PC-9 (cell line): ENCODE data around the gene SPPL2B.

Experiments used
- EZH2 ChIP-seq: fragments of 200-600 bp; sonication (generic); IDR thresholded peaks from 2 replicates; pipeline ENCODE4 v1.8.0; 2017; ENCODE audit warnings: antibody characterized with exemption, low read depth
- TF ChIP-seq, protein P1 (sequence below): fragments of 200-600 bp; sonication (generic); conservative IDR thresholded peaks from 2 replicates; pipeline ENCODE4 v1.6.1; 2017; ENCODE audit warnings: mixed run types, antibody characterized with exemption, mild to moderate bottlenecking, moderate library complexity

GRCh38 chr19:2312820-2313501, 15.5 kb upstream of the SPPL2B start:
- TF ChIP-seq EZH2, result no peak
- TF ChIP-seq, protein P1, sequence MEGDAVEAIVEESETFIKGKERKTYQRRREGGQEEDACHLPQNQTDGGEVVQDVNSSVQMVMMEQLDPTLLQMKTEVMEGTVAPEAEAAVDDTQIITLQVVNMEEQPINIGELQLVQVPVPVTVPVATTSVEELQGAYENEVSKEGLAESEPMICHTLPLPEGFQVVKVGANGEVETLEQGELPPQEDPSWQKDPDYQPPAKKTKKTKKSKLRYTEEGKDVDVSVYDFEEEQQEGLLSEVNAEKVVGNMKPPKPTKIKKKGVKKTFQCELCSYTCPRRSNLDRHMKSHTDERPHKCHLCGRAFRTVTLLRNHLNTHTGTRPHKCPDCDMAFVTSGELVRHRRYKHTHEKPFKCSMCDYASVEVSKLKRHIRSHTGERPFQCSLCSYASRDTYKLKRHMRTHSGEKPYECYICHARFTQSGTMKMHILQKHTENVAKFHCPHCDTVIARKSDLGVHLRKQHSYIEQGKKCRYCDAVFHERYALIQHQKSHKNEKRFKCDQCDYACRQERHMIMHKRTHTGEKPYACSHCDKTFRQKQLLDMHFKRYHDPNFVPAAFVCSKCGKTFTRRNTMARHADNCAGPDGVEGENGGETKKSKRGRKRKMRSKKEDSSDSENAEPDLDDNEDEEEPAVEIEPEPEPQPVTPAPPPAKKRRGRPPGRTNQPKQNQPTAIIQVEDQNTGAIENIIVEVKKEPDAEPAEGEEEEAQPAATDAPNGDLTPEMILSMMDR, result no peak
